HepG2 (cell line): Measurements from ENCODE around the gene ZDHHC18. TPM values are rescaled to one million over a fixed set of nuclear protein-coding genes. Genes with fewer than 3 reads are reported as not detected.

Experiments
- BRF2 ChIP-seq: sonication (generic); formaldehyde crosslinking; IDR thresholded peaks from 2 replicates; pipeline ENCODE4 v1.8.1; 2022; ENCODE audit warnings: mild to moderate bottlenecking, missing genetic modification reagents
- FOSL1 ChIP-seq: sonication (generic); formaldehyde crosslinking; IDR thresholded peaks from 2 replicates; pipeline ENCODE4 v1.9.0; 2021; ENCODE audit warnings: missing genetic modification reagents, borderline replicate concordance
- MED1 ChIP-seq: sonication (generic); formaldehyde crosslinking; IDR thresholded peaks from 2 replicates; pipeline ENCODE4 v1.4.0; 2020; ENCODE audit warnings: missing genetic modification reagents
- MYPOP ChIP-seq: sonication (generic); formaldehyde crosslinking; IDR thresholded peaks from 2 replicates; pipeline ENCODE4 v1.8.1; 2023; ENCODE audit warnings: mild to moderate bottlenecking, moderate library complexity, missing genetic modification reagents
- NR2C2 ChIP-seq: sonication (generic); formaldehyde crosslinking; IDR thresholded peaks from 2 replicates; pipeline ENCODE4 v1.4.0; 2020; ENCODE audit warnings: missing genetic modification reagents, mild to moderate bottlenecking, moderate library complexity, borderline replicate concordance
- NR2F2 ChIP-seq: IDR thresholded peaks from 2 replicates; pipeline ENCODE4 v1.6.1; 2012; ENCODE audit warnings: low read depth, inconsistent platforms, borderline replicate concordance
- PITX1 ChIP-seq: sonication (generic); formaldehyde crosslinking; IDR thresholded peaks from 2 replicates; pipeline ENCODE4 v1.5.1; 2020; ENCODE audit warnings: mild to moderate bottlenecking, missing genetic modification reagents
- REPIN1 ChIP-seq: sonication (generic); formaldehyde crosslinking; IDR thresholded peaks from 2 replicates; pipeline ENCODE4 v1.8.0; 2022; ENCODE audit warnings: missing genetic modification reagents, low read depth, mild to moderate bottlenecking, borderline replicate concordance
- RERE ChIP-seq: IDR thresholded peaks from 2 replicates; pipeline ENCODE4 v1.6.1; 2016; ENCODE audit warnings: low read depth, missing genetic modification reagents, missing compliant biosample characterization
- SAP130 ChIP-seq: IDR thresholded peaks from 2 replicates; pipeline ENCODE4 v1.6.1; 2016; ENCODE audit warnings: low read depth
- YEATS4 ChIP-seq: sonication (generic); formaldehyde crosslinking; IDR thresholded peaks from 2 replicates; pipeline ENCODE4 v1.4.0; 2020; ENCODE audit warnings: missing genetic modification reagents, borderline replicate concordance
- ZBTB38 ChIP-seq: sonication (generic); formaldehyde crosslinking; IDR thresholded peaks from 2 replicates; pipeline ENCODE4 v1.5.1; 2020; ENCODE audit warnings: mild to moderate bottlenecking, missing genetic modification reagents
- ZNF501 ChIP-seq: sonication (generic); formaldehyde crosslinking; IDR thresholded peaks from 2 replicates; pipeline ENCODE4 v1.5.1; 2020; ENCODE audit warnings: mild to moderate bottlenecking, moderate library complexity, missing genetic modification reagents
- ZNF687 ChIP-seq: sonication (generic); formaldehyde crosslinking; IDR thresholded peaks from 2 replicates; pipeline ENCODE4 v1.5.1; 2020; ENCODE audit warnings: mild to moderate bottlenecking, missing genetic modification reagents, moderate library complexity
- ZNF788 ChIP-seq: sonication (generic); formaldehyde crosslinking; IDR thresholded peaks from 2 replicates; pipeline ENCODE4 v1.5.0; 2020; ENCODE audit warnings: mild to moderate bottlenecking, missing genetic modification reagents, borderline replicate concordance
- ZSCAN31 ChIP-seq: sonication (generic); formaldehyde crosslinking; IDR thresholded peaks from 2 replicates; pipeline ENCODE4 v1.5.0; 2020; ENCODE audit warnings: low read depth, mild to moderate bottlenecking, missing genetic modification reagents
- polyA plus RNA-seq, 8 experiments: library from polyadenylated mRNA; depleted of rRNA in 3 of 8; stranded (reverse) in 7 of 8; unstranded in 1 of 8; fragments of >200 nt; fragmentation: Illumina TruSeq in 4 of 8; extraction: Trizol in 4 of 8; gene quantifications; 2 replicates each; pipeline versions ENCODE4 v1.2.1 to v1.2.3, GENCODE V29; 2011 to 2016; ENCODE audit warnings: low read depth in 4 of 8, missing spikeins in 1 of 8, mixed read lengths in 1 of 8; ENCODE audit not compliant: insufficient read depth in 1 of 8
- total RNA-seq, 5 experiments: library from RNA; depleted of rRNA; stranded (reverse); fragments of >200 nt; fragmentation: Illumina TruSeq; extraction: Trizol; gene quantifications; 2 replicates each; pipeline ENCODE4 v1.2.3, GENCODE V29; 2016; ENCODE audit warnings: low read depth in 1 of 5

ZDHHC18 gene
- total and polyA plus RNA-seq, 2 of the 13 experiments (the other 11 are each of a cell fraction or from before 2014, with no cell fraction given) = 13.2 to 35.3 TPM

- TF ChIP-seq BRF2 (CRISPR knock-in tag) (0 out of 2 replicates have a peak, but pooled peaks have one; percentile 39), SAP130 (CRISPR knock-in tag) (peak; percentile 70), REPIN1 (CRISPR knock-in tag) (0 out of 2 replicates have a peak, but pooled peaks have one; percentile 21), MYPOP (peak; percentile 35; the same call in 1 of the 2 replicates), RERE (CRISPR knock-in tag) (peak; percentile 56; the same call in 1 of the 2 replicates), YEATS4 (peak; percentile 56), ZBTB38 (CRISPR knock-in tag) (0 out of 2 replicates have a peak, but pooled peaks have one; percentile 39), PITX1 (CRISPR knock-in tag) (peak; percentile 39; the same call in 1 of the 2 replicates), MED1 (CRISPR knock-in tag) (peak; percentile 88), ZNF501 (CRISPR knock-in tag) (0 out of 2 replicates have a peak, but pooled peaks have one; percentile 28), ZNF687 (peak; percentile 62), ZSCAN31 (CRISPR knock-in tag) (0 out of 2 replicates have a peak, but pooled peaks have one; percentile 35), NR2F2 (peak; percentile 61; the same call in 1 of the 2 replicates), FOSL1 (CRISPR knock-in tag) (0 out of 2 replicates have a peak, but pooled peaks have one; percentile 11), NR2C2 (CRISPR knock-in tag) (peak; percentile 92), ZNF788 (peak; percentile 58; the same call in 1 of the 2 replicates)
These were observed 55.1 kb downstream of the ZDHHC18 start (continued) for GRCh38 chr1:26881611-26882010.
